ENCODE data around the gene TMCO4. TPM values are rescaled to one million over a fixed set of nuclear protein-coding genes. Genes with fewer than 3 reads are reported as not detected.

The TMCO4 gene
- total and polyA plus RNA-seq, 4 experiments from 2014 or later, result 14.9 to 32.7 (median 22.7) TPM

GRCh38 chr1:19775317-19775716 is 24.4 kb downstream of the TMCO4 start:
- ChIA-PET POLR2A (ENCODE audit: partially characterized antibody) (no interaction called here), CTCF (ENCODE audit: partially characterized antibody) (no interaction called here)
- Mint-ChIP-seq H3K4me1 (peaks cover 0 to 6% (median 0%) of the 10 kb centered on the region in 4 donors), H3K9me3 (no peaks in the 10 kb centered on the region), H3K36me3 (peaks cover 57 to 77% of the 10 kb centered on the region in 2 donors), H3K4me3 (no peak overlapping the region), H3K27me3 (no peaks in the 10 kb centered on the region), H3K27ac (no peak overlapping the region)
- DNase-seq, result no peak
- H3K9me3 ChIP-seq (ENCODE audit: control insufficient read depth in 1 of 2, low read length in 2 of 2), result no peaks in the 10 kb centered on the region
- no peak overlapping the region for H3K4me3 ChIP-seq (ENCODE audit: low read length in 2 of 2)
- no peaks in the 10 kb centered on the region for H3K4me1 ChIP-seq (ENCODE audit: insufficient read depth, low read length)
- H3K36me3 ChIP-seq (ENCODE audit: insufficient read depth, low read length), result peaks cover 25% of the 10 kb centered on the region
- no peaks in the 10 kb centered on the region for H3K27me3 ChIP-seq (ENCODE audit: insufficient read depth, low read length)
- intact Hi-C loops (cut with micrococcal nuclease), result no loop called here
- H3K27ac ChIP-seq (ENCODE audit: low read depth, low read length), result no peak overlapping the region

GRCh38 chr1:19774180-19774785 is 25.4 kb downstream of the TMCO4 start:
- Mint-ChIP-seq H3K9me3 (no peaks in the 10 kb centered on the region), H3K4me3 (no peak overlapping the region), H3K27ac (peak overlapping the region in 2 of 7 donors; percentile 4 to 53), H3K27me3 (no peaks in the 10 kb centered on the region), H3K4me1 (peaks cover 0 to 6% (median 0%) of the 10 kb centered on the region in 4 donors), H3K36me3 (peaks cover 56 to 75% of the 10 kb centered on the region in 2 donors)
- Histone ChIP-seq H3K4me1 (ENCODE audit: insufficient read depth, low read length) (no peaks in the 10 kb centered on the region), H3K27ac (ENCODE audit: low read depth, low read length) (no peak overlapping the region), H3K36me3 (ENCODE audit: insufficient read depth, low read length) (peaks cover 15% of the 10 kb centered on the region), H3K4me3 (ENCODE audit: low read length in 2 of 2) (no peak overlapping the region), H3K9me3 (ENCODE audit: control insufficient read depth in 1 of 2, low read length in 2 of 2) (no peaks in the 10 kb centered on the region), H3K27me3 (ENCODE audit: insufficient read depth, low read length) (no peaks in the 10 kb centered on the region)
- no peak for DNase-seq
- POLR2A ChIA-PET (ENCODE audit: partially characterized antibody), result no interaction called here
- intact Hi-C loops (cut with micrococcal nuclease), result no loop called here
- CTCF ChIA-PET (ENCODE audit: partially characterized antibody), result interaction anchor here (1.5 kb wide), 1 partner anchor 13 kb away, joined by 4 read pairs; no protein-coding TSS in a partner anchor

GRCh38 chr1:19773485-19773884 is 26.2 kb downstream of the TMCO4 start:
- H3K4me3 ChIP-seq (ENCODE audit: low read length in 2 of 2), result no peak overlapping the region
- Mint-ChIP-seq H3K4me3 (no peak overlapping the region), H3K9me3 (no peaks in the 10 kb centered on the region), H3K36me3 (peaks cover 51 to 72% of the 10 kb centered on the region in 2 donors), H3K4me1 (peaks cover 0 to 6% (median 0%) of the 10 kb centered on the region in 4 donors), H3K27ac (no peak overlapping the region), H3K27me3 (no peaks in the 10 kb centered on the region)
- POLR2A ChIA-PET (ENCODE audit: partially characterized antibody), result no interaction called here
- intact Hi-C loops (cut with micrococcal nuclease), result no loop called here
- H3K4me1 ChIP-seq (ENCODE audit: insufficient read depth, low read length), result no peaks in the 10 kb centered on the region
- no peaks in the 10 kb centered on the region for H3K27me3 ChIP-seq (ENCODE audit: insufficient read depth, low read length)
- no peak for DNase-seq
- H3K9me3 ChIP-seq (ENCODE audit: control insufficient read depth in 1 of 2, low read length in 2 of 2), result no peaks in the 10 kb centered on the region
- CTCF ChIA-PET (ENCODE audit: partially characterized antibody), result interaction anchor here (1.5 kb wide), 1 partner anchor 12 kb away, joined by 4 read pairs; no protein-coding TSS in a partner anchor
- peaks cover 9% of the 10 kb centered on the region for H3K36me3 ChIP-seq (ENCODE audit: insufficient read depth, low read length)
- no peak overlapping the region for H3K27ac ChIP-seq (ENCODE audit: low read depth, low read length)

- Mint-ChIP-seq H3K4me1 (peaks cover 0 to 6% (median 0%) of the 10 kb centered on the region in 4 donors), H3K27me3 (no peaks in the 10 kb centered on the region), H3K27ac (peak overlapping the region in 1 of 7 donors; percentile 48), H3K4me3 (no peak overlapping the region), H3K9me3 (no peaks in the 10 kb centered on the region), H3K36me3 (peaks cover 52 to 73% of the 10 kb centered on the region in 2 donors)
- ChIA-PET CTCF (ENCODE audit: partially characterized antibody) (no interaction called here), POLR2A (ENCODE audit: partially characterized antibody) (no interaction called here)
- no peak for DNase-seq
- H3K27ac ChIP-seq (ENCODE audit: low read depth, low read length), result no peak overlapping the region
- no peak overlapping the region for H3K4me3 ChIP-seq (ENCODE audit: low read length in 2 of 2)
- H3K4me1 ChIP-seq (ENCODE audit: insufficient read depth, low read length), result no peaks in the 10 kb centered on the region
- H3K9me3 ChIP-seq (ENCODE audit: control insufficient read depth in 1 of 2, low read length in 2 of 2), result no peaks in the 10 kb centered on the region
- intact Hi-C loops (cut with micrococcal nuclease), result no loop called here
- H3K27me3 ChIP-seq (ENCODE audit: insufficient read depth, low read length), result no peaks in the 10 kb centered on the region
- peaks cover 9% of the 10 kb centered on the region for H3K36me3 ChIP-seq (ENCODE audit: insufficient read depth, low read length)
These were observed 27.7 kb downstream of the TMCO4 start for GRCh38 chr1:19772053-19772452.

GRCh38 chr1:19771350-19771749 is 28.4 kb downstream of the TMCO4 start:
- no peak for DNase-seq
- intact Hi-C loops (cut with micrococcal nuclease), result no loop called here
- Histone ChIP-seq H3K9me3 (ENCODE audit: control insufficient read depth in 1 of 2, low read length in 2 of 2) (no peaks in the 10 kb centered on the region), H3K36me3 (ENCODE audit: insufficient read depth, low read length) (peaks cover 9% of the 10 kb centered on the region), H3K4me1 (ENCODE audit: insufficient read depth, low read length) (no peaks in the 10 kb centered on the region), H3K4me3 (ENCODE audit: low read length in 2 of 2) (no peak overlapping the region), H3K27me3 (ENCODE audit: insufficient read depth, low read length) (no peaks in the 10 kb centered on the region), H3K27ac (ENCODE audit: low read depth, low read length) (no peak overlapping the region)
- ChIA-PET POLR2A (ENCODE audit: partially characterized antibody) (no interaction called here), CTCF (ENCODE audit: partially characterized antibody) (interaction anchor here (1.3 kb wide), 1 partner anchor 10 kb away, joined by 3 read pairs; no protein-coding TSS in a partner anchor)
- H3K36me3 Mint-ChIP-seq, result peaks cover 53 to 73% of the 10 kb centered on the region in 2 donors
- no peaks in the 10 kb centered on the region for H3K9me3 Mint-ChIP-seq
- H3K27me3 Mint-ChIP-seq, result no peaks in the 10 kb centered on the region
- H3K4me1 Mint-ChIP-seq, result peaks cover 0 to 3% (median under 1%) of the 10 kb centered on the region in 4 donors
- H3K27ac Mint-ChIP-seq, result no peak overlapping the region
- H3K4me3 Mint-ChIP-seq, result no peak overlapping the region

GRCh38 chr1:19770436-19771190 is 29.1 kb downstream of the TMCO4 start:
- no peaks in the 10 kb centered on the region for H3K9me3 ChIP-seq (ENCODE audit: control insufficient read depth in 1 of 2, low read length in 2 of 2)
- intact Hi-C loops (cut with micrococcal nuclease), result no loop called here
- H3K27me3 ChIP-seq (ENCODE audit: insufficient read depth, low read length), result no peaks in the 10 kb centered on the region
- ChIA-PET POLR2A (ENCODE audit: partially characterized antibody) (no interaction called here), CTCF (ENCODE audit: partially characterized antibody) (interaction anchor here (1.3 kb wide), 2 partner anchors 9 to 41 kb away, joined by 3 read pairs; no protein-coding TSS in a partner anchor)
- no peak overlapping the region for H3K27ac ChIP-seq (ENCODE audit: low read depth, low read length)
- DNase-seq, result no peak
- no peak overlapping the region for H3K4me3 ChIP-seq (ENCODE audit: low read length in 2 of 2)
- H3K9me3 Mint-ChIP-seq, result no peaks in the 10 kb centered on the region
- H3K4me1 Mint-ChIP-seq, result peaks cover 3 to 8% (median 4%) of the 10 kb centered on the region in 4 donors
- H3K36me3 Mint-ChIP-seq, result peaks cover 51 to 75% of the 10 kb centered on the region in 2 donors
- H3K27ac Mint-ChIP-seq, result no peak overlapping the region
- no peaks in the 10 kb centered on the region for H3K4me1 ChIP-seq (ENCODE audit: insufficient read depth, low read length)
- no peak overlapping the region for H3K4me3 Mint-ChIP-seq
- H3K36me3 ChIP-seq (ENCODE audit: insufficient read depth, low read length), result peaks cover 9% of the 10 kb centered on the region
- no peaks in the 10 kb centered on the region for H3K27me3 Mint-ChIP-seq

- Histone ChIP-seq H3K9me3 (ENCODE audit: control insufficient read depth in 1 of 2, low read length in 2 of 2) (no peaks in the 10 kb centered on the region), H3K27ac (ENCODE audit: low read depth, low read length) (no peak overlapping the region), H3K36me3 (ENCODE audit: insufficient read depth, low read length) (peaks cover 9% of the 10 kb centered on the region), H3K4me1 (ENCODE audit: insufficient read depth, low read length) (no peaks in the 10 kb centered on the region), H3K27me3 (ENCODE audit: insufficient read depth, low read length) (no peaks in the 10 kb centered on the region), H3K4me3 (ENCODE audit: low read length in 2 of 2) (no peak overlapping the region)
- Mint-ChIP-seq H3K4me1 (peaks cover 6 to 8% (median 7%) of the 10 kb centered on the region in 4 donors), H3K4me3 (no peak overlapping the region), H3K27me3 (no peaks in the 10 kb centered on the region), H3K9me3 (no peaks in the 10 kb centered on the region), H3K27ac (peak overlapping the region in 2 of 7 donors; percentile 36 to 56), H3K36me3 (peaks cover 52 to 69% of the 10 kb centered on the region in 2 donors)
- ChIA-PET CTCF (ENCODE audit: partially characterized antibody) (interaction anchor here (1.3 kb wide), 1 partner anchor 42 kb away, joined by 3 read pairs; no protein-coding TSS in a partner anchor), POLR2A (ENCODE audit: partially characterized antibody) (no interaction called here)
- intact Hi-C loops (cut with micrococcal nuclease), result no loop called here
- DNase-seq, result no peak
These were observed 30.3 kb downstream of the TMCO4 start for GRCh38 chr1:19769211-19769932.
